Stimulated activated CD4-positive, alpha-beta T cell treated with anti-CD3 and anti-CD28 coated beads, Interleukin-4, amount 100 ng/mL, for 48 hours (primary cell): ENCODE data around the gene CDK1.

ENCODE experiments used
- DNase-seq, 2 donors: peaks; one replicate each; pipeline ENCODE4 v3.0.0-alpha.2; 2020; ENCODE audit warnings: low read depth in 2 of 2

Gene CDK1

GRCh38 chr10:60778214-60778970, at the start of gene CDK1:
CDK1 (plus strand) TSS chr10:60778478; CDS start chr10:60780166, 1,688 bp downstream.
- DNase-seq = peak; percentile 89 to 96

- DNase-seq = no peak
Observed at GRCh38 chr10:60729106-60729505, 49.2 kb upstream of the CDK1 start.

GRCh38 chr10:60731134-60731885, 47.0 kb upstream of the CDK1 start:
- no peak for DNase-seq

GRCh38 chr10:60732198-60732806, 46.0 kb upstream of the CDK1 start:
- DNase-seq = no peak

GRCh38 chr10:60732807-60733516, 45.3 kb upstream of the CDK1 start:
- peak; percentile 24 to 26 for DNase-seq

- no peak for DNase-seq
Observed at GRCh38 chr10:60733517-60733822, 44.8 kb upstream of the CDK1 start.

- no peak for DNase-seq
Observed at GRCh38 chr10:60733826-60734225, 44.5 kb upstream of the CDK1 start.

GRCh38 chr10:60734226-60734625, 44.1 kb upstream of the CDK1 start:
- no peak for DNase-seq

- no peak for DNase-seq
Observed at GRCh38 chr10:60735244-60735643, 43.0 kb upstream of the CDK1 start.

GRCh38 chr10:60737242-60737641, 41.0 kb upstream of the CDK1 start:
- DNase-seq = no peak

GRCh38 chr10:60739558-60739957, 38.7 kb upstream of the CDK1 start:
- no peak for DNase-seq

- no peak for DNase-seq
Observed at GRCh38 chr10:60742512-60742911, 35.8 kb upstream of the CDK1 start.

GRCh38 chr10:60747817-60748469, 30.3 kb upstream of the CDK1 start:
- no peak for DNase-seq

- no peak for DNase-seq
Observed at GRCh38 chr10:60753152-60753551, 25.1 kb upstream of the CDK1 start.

GRCh38 chr10:60753817-60754216, 24.5 kb upstream of the CDK1 start:
- no peak for DNase-seq

- no peak for DNase-seq
Observed at GRCh38 chr10:60757420-60757895, 20.8 kb upstream of the CDK1 start.

- DNase-seq = no peak
Observed at GRCh38 chr10:60759181-60759580, 19.1 kb upstream of the CDK1 start.

- DNase-seq = no peak
Observed at GRCh38 chr10:60760711-60761210, 17.5 kb upstream of the CDK1 start.

GRCh38 chr10:60762554-60762953, 15.7 kb upstream of the CDK1 start:
- no peak for DNase-seq

- no peak for DNase-seq
Observed at GRCh38 chr10:60767424-60767823, 10.9 kb upstream of the CDK1 start.

- no peak for DNase-seq
Observed at GRCh38 chr10:60769406-60769805, 8.9 kb upstream of the CDK1 start.
